ENCODE data around the gene NMNAT2. TPM values are rescaled to one million over a fixed set of nuclear protein-coding genes. Genes with fewer than 3 reads are reported as not detected.

The NMNAT2 gene
- total RNA-seq, 1 experiment from 2014 or later = not detected

GRCh38 chr1:183385340-183386144, 32.6 kb downstream of the NMNAT2 start:
- H3K79me2 ChIP-seq (ENCODE audit: insufficient read depth, low read length) = no peaks in the 10 kb centered on the region
- CTCF ChIA-PET = no interaction called here
- no peaks in the 10 kb centered on the region for H3K4me1 ChIP-seq (ENCODE audit: control insufficient read depth in 1 of 2, insufficient read depth in 2 of 2, low read length in 2 of 2)
- intact Hi-C loops (cut with micrococcal nuclease) = no loop called here
- no peak overlapping the region for H3K9ac ChIP-seq (ENCODE audit: low read length)
- no peak overlapping the region for H3K4me2 ChIP-seq (ENCODE audit: low read length)
- no peaks in the 10 kb centered on the region for H3K9me2 ChIP-seq (ENCODE audit: insufficient read depth)
- ATAC-seq (no peak), DNase-seq (ENCODE audit: low read depth, low spot score) (no peak)
- no peak for TF ChIP-seq POLR2A (IDR thresholded peaks at IDR 0.05; ENCODE audit: borderline replicate concordance, extremely low read depth, insufficient read depth, insufficient read length)
- TF ChIP-seq EZH2phosphoT487 (IDR thresholded peaks at IDR 0.05; ENCODE audit: borderline replicate concordance) = no peak
- TF ChIP-seq POLR2AphosphoS5 (IDR thresholded peaks at IDR 0.05; ENCODE audit: low read depth, low read length) = no peak
- no peak for TF ChIP-seq SIN3A (IDR thresholded peaks at IDR 0.05; ENCODE audit: low read depth)
- TF ChIP-seq, protein P1, sequence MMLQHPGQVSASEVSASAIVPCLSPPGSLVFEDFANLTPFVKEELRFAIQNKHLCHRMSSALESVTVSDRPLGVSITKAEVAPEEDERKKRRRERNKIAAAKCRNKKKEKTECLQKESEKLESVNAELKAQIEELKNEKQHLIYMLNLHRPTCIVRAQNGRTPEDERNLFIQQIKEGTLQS (IDR thresholded peaks at IDR 0.05) = no peak
- TF ChIP-seq SRF (IDR thresholded peaks at IDR 0.05; ENCODE audit: low read depth) = no peak
- TF ChIP-seq ZNF274 (IDR thresholded peaks at IDR 0.05; ENCODE audit: low read depth, low read length) = no peak
- no peak for TF ChIP-seq ELF1 (IDR thresholded peaks at IDR 0.05; ENCODE audit: borderline replicate concordance, low read depth)
- TF ChIP-seq YY1 (IDR thresholded peaks at IDR 0.05; ENCODE audit: extremely low read depth, insufficient replicate concordance, low read depth, low read length) = no peak
- TF ChIP-seq RAD21 (IDR thresholded peaks at IDR 0.05; ENCODE audit: low read depth) = no peak
- no peak for TF ChIP-seq TCF7L2 (IDR thresholded peaks at IDR 0.05; ENCODE audit: borderline replicate concordance, extremely low read depth, insufficient read depth, insufficient read length)
- TF ChIP-seq, protein P2, sequence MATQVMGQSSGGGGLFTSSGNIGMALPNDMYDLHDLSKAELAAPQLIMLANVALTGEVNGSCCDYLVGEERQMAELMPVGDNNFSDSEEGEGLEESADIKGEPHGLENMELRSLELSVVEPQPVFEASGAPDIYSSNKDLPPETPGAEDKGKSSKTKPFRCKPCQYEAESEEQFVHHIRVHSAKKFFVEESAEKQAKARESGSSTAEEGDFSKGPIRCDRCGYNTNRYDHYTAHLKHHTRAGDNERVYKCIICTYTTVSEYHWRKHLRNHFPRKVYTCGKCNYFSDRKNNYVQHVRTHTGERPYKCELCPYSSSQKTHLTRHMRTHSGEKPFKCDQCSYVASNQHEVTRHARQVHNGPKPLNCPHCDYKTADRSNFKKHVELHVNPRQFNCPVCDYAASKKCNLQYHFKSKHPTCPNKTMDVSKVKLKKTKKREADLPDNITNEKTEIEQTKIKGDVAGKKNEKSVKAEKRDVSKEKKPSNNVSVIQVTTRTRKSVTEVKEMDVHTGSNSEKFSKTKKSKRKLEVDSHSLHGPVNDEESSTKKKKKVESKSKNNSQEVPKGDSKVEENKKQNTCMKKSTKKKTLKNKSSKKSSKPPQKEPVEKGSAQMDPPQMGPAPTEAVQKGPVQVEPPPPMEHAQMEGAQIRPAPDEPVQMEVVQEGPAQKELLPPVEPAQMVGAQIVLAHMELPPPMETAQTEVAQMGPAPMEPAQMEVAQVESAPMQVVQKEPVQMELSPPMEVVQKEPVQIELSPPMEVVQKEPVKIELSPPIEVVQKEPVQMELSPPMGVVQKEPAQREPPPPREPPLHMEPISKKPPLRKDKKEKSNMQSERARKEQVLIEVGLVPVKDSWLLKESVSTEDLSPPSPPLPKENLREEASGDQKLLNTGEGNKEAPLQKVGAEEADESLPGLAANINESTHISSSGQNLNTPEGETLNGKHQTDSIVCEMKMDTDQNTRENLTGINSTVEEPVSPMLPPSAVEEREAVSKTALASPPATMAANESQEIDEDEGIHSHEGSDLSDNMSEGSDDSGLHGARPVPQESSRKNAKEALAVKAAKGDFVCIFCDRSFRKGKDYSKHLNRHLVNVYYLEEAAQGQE (IDR thresholded peaks at IDR 0.05; ENCODE audit: low read depth) = no peak
- no TSS peak for BruUV-seq (replicated peaks)
- H3K36me3 ChIP-seq (ENCODE audit: control insufficient read depth in 1 of 2, insufficient read depth in 2 of 2, low read length in 2 of 2) = no peaks in the 10 kb centered on the region
- H3K4me3 ChIP-seq (replicated peaks in 1 of 2; ENCODE audit: low read depth in 1 of 2, low read length in 2 of 2) = no peak overlapping the region
- H3K9me3 ChIP-seq (ENCODE audit: control insufficient read depth in 1 of 2, insufficient read depth in 1 of 2, low read depth in 1 of 2, low read length in 2 of 2) = no peaks in the 10 kb centered on the region
- no peaks in the 10 kb centered on the region for H4K20me1 ChIP-seq (ENCODE audit: insufficient read depth)
- H3K27ac ChIP-seq (ENCODE audit: low read depth, low read length) = no peak overlapping the region
- POLR2A ChIA-PET = no interaction called here
- RAD21 ChIA-PET (ENCODE audit: low non-redundant PET in 1 of 2, low total read pairs in 2 of 2, uncharacterized antibody in 2 of 2, unreplicated experiment in 2 of 2) = no interaction called here
- H3K27me3 ChIP-seq (ENCODE audit: insufficient read depth, low read length) = peaks cover 11% of the 10 kb centered on the region; the same call in 1 of the 2 replicates
- H2AFZ ChIP-seq (ENCODE audit: low read depth, low read length, poor library complexity, severe bottlenecking) = no peak overlapping the region

Measured in HCT116 (cell line).